ENCODE data around the gene ADGB. TPM values are rescaled to one million over a fixed set of nuclear protein-coding genes. Genes with fewer than 3 reads are reported as not detected.
"Not testable (repeated sequence)": the region's sequence is repeated elsewhere in the genome, so short reads cannot be mapped to it uniquely, and the experiment has no call there.

Gene ADGB
- total RNA-seq, 6 experiments from 2014 or later, result 0.06 TPM; not detected in 5

GRCh38 chr6:146785001-146785585 lies 186.3 kb downstream of the ADGB start:
- no peaks in the 10 kb centered on the region for H3K36me3 ChIP-seq
- H3K4me1 ChIP-seq, result no peaks in the 10 kb centered on the region
- ATAC-seq (peak; percentile 58 to 65 (median 61)), DNase-seq (no peak)
- H3K4me3 ChIP-seq, result no peak overlapping the region
- no peak overlapping the region for H3K27ac ChIP-seq
- TF ChIP-seq POLR2A (IDR thresholded peaks at IDR 0.05) (no peak), CTCF (IDR thresholded peaks at IDR 0.05) (peak in 3 of 4 donors; percentile 34 to 46 (median 38))
- intact Hi-C loops (cut with DNase I), result no loop called here
- 50% methylated on average over 5 of the region's 5 CpGs for WGBS (ENCODE audit: insufficient coverage, low coverage, low lambda C conversion rate, missing lambda C conversion rate)
- no peaks in the 10 kb centered on the region for H3K27me3 ChIP-seq
- no peaks in the 10 kb centered on the region for H3K9me3 ChIP-seq

GRCh38 chr6:146787876-146788508 lies 189.2 kb downstream of the ADGB start:
- TF ChIP-seq CTCF (IDR thresholded peaks at IDR 0.05) (no peak), POLR2A (IDR thresholded peaks at IDR 0.05) (no peak)
- intact Hi-C loops (cut with DNase I), result no loop called here
- Histone ChIP-seq H3K36me3 (no peaks in the 10 kb centered on the region), H3K4me1 (no peaks in the 10 kb centered on the region), H3K4me3 (no peak overlapping the region), H3K27ac (no peak overlapping the region), H3K27me3 (no peaks in the 10 kb centered on the region), H3K9me3 (no peaks in the 10 kb centered on the region)
- no peak for DNase-seq
- no peak for ATAC-seq
- WGBS (ENCODE audit: insufficient coverage, low coverage, low lambda C conversion rate, missing lambda C conversion rate), result 55% methylated on average over 5 of the region's 5 CpGs

GRCh38 chr6:146790561-146791091 lies 191.9 kb downstream of the ADGB start:
- ATAC-seq (no peak), DNase-seq (no peak)
- Histone ChIP-seq H3K36me3 (no peaks in the 10 kb centered on the region), H3K27me3 (no peaks in the 10 kb centered on the region), H3K4me1 (no peaks in the 10 kb centered on the region), H3K4me3 (no peak overlapping the region), H3K27ac (no peak overlapping the region), H3K9me3 (no peaks in the 10 kb centered on the region)
- intact Hi-C loops (cut with DNase I), result no loop called here
- 68% methylated on average over 4 of the region's 4 CpGs for WGBS (ENCODE audit: insufficient coverage, low coverage, low lambda C conversion rate, missing lambda C conversion rate)
- TF ChIP-seq POLR2A (IDR thresholded peaks at IDR 0.05), result no peak
- no peak for TF ChIP-seq CTCF (IDR thresholded peaks at IDR 0.05)

- H3K27ac ChIP-seq, result no peak overlapping the region
- WGBS (ENCODE audit: insufficient coverage, low coverage, low lambda C conversion rate, missing lambda C conversion rate), result 50% methylated on average over 4 of the region's 4 CpGs
- H3K27me3 ChIP-seq, result no peaks in the 10 kb centered on the region
- no peak for DNase-seq
- intact Hi-C loops (cut with DNase I), result no loop called here
- no peak for TF ChIP-seq CTCF (IDR thresholded peaks at IDR 0.05)
- no peak for TF ChIP-seq POLR2A (IDR thresholded peaks at IDR 0.05)
- H3K36me3 ChIP-seq, result no peaks in the 10 kb centered on the region
- H3K9me3 ChIP-seq, result no peaks in the 10 kb centered on the region
- H3K4me1 ChIP-seq, result no peaks in the 10 kb centered on the region
- H3K4me3 ChIP-seq, result no peak overlapping the region
- no peak for ATAC-seq
Observed at GRCh38 chr6:146791930-146792329, 193.2 kb downstream of the ADGB start.

GRCh38 chr6:146793218-146793617 lies 194.4 kb downstream of the ADGB start:
- ATAC-seq; H3K4me1 ChIP-seq; H3K27ac ChIP-seq; intact Hi-C loops (cut with DNase I); H3K36me3 ChIP-seq; DNase-seq; H3K27me3 ChIP-seq; H3K4me3 ChIP-seq; H3K9me3 ChIP-seq: not testable (repeated sequence)
- WGBS (ENCODE audit: insufficient coverage, low coverage, low lambda C conversion rate, missing lambda C conversion rate), result 39% methylated on average over 2 of the region's 2 CpGs

Measured in right lobe of liver (tissue), 6 donors.